Stimulated activated CD4-positive, alpha-beta T cell treated with anti-CD3 and anti-CD28 coated beads, Interleukin-4, amount 100 ng/mL, for 1 hour (primary cell): ENCODE data around the gene NMRK2.

Experiments
- DNase-seq: peaks from one replicate; pipeline ENCODE4 v3.0.0-alpha.2; 2020

The NMRK2 gene

DNA sequence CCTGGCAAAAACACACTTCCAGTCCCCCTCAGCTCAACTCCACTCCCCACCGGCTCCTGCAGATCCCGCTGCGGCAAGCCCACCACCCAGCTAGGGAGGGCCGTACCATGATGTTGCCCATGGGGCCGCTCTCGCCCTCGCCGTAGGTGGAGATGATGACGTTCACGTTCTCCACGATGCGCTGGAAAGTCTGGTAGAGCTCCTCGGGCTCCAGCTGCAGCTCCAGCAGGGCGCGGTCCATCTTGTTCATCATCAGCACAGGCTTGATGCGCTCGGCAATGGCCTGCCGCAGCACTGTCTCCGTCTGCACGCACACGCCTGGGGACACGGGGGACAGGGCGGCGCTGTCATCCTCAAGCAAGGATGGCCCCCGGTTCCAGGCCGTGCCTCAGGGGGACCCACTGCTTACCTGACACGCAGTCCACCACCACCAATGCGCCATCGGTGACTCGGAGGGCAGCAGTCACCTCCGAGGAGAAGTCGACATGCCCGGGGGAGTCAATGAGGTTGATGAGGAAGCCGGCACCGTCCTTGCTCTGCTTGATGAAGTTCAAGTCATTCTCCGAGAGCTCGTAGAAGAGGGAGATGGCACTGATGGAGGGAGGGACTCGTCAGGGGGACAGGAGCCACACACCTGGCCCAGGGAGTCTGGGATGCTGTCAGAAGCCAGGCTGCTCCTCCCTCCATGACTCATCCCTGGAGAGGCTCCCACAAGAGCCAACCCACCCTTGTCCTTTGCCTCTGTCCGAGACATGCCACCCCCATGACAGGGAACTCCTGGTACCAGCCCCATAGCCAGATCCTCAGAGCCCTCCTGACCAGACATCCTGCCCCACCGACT lies 50.1 kb downstream of the NMRK2 start:
- no peak for DNase-seq

DNA sequence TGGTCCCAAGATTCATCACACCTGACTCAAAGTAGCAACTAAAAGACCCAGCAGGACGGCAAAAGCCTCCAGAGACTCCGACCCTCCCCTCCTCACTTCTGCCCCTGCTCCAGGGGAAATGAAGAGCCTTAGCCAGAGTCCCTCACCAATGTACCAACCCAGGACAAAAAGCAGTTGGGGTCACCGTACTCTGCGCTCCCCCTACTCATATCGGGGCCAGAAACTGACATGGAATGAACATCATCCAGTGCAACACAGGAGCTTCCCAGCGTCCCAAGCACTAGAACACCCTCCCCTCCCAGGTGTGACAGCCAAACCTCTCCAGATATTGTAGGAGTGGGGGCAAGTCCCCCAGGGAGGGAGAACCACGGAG lies 50.7 kb downstream of the NMRK2 start:
- DNase-seq: no peak

DNA sequence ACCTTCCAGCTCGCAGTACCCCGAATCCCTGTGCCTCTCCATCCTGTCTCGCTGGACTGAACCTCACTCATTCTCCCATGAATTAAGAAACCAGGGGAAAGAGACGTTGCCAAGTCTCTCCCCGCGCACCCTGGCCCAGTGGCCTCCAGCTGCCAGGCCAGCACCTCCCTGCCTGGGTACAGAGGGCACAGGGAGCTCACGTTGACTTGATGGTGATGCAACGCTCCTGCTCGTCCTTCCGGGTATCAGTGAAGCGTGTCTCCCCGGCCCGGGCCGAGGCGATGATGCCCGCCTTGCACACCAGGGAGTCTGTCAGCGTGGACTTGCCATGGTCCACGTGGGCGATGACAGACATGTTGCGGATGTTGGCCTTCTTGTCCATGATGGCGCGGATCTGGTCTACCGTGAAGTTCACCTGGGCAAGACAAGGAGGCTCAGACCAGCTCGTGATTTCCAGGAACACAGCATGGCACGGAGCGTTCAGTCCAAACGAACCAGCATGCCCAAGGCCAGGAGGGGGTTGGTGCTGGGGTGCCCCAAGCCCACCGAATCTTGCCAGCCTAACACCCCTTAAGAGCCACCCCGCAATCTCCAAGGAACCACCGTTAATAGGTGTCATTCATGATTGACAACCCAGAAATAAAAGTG lies 51.2 kb downstream of the NMRK2 start:
- DNase-seq: no peak

DNA sequence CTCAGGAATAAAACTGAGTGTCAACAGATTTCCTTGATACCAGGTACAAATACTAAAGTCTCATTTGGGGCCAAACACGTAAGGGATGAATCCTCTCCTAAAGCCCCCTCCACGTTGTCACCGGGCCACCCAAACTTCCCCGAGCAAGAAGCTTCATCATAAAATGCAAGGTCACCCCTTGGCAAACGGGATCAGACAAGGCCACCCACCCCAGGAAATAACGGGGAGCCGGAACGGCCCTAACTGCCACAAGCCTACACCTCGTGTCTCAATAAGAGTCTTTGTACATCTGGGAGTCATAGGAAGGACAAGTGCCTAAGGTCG lies 51.7 kb downstream of the NMRK2 start:
- DNase-seq: no peak

DNA sequence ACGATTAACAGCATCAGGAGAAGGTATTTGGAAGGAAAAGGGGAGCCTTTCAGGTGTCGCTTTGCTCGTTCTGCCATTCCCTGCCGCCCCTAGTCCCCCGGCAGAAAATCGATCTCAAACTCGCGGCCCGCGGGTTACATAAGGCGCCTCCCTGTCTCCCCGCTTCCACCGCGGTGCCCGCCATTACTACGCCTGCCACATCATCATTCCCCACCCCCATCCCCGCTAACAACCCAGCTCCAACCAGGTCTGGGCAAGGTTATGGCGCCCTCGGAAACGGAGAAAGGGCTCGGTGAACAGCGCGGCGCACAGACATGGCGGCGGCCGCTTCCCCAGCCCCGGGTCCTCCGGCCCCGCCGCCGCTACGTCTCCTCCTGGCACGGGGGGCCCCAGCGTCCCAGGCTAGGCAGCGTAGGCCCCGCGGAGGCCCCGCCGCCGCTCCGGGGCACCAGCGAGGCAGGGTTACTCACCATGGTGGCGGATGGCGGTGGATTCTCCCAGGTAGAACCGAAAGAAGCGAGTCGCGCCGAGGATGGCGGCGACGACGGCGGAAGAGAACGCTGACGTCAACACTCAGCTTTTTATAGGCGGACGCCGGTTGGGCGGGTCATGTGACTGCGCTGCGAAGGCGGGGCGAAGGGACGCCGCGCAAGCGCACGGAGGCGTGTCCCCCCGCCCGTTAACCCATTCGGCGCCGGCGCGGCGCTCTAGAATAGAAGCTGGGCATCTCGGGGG lies 52.2 kb downstream of the NMRK2 start, which contains the start of gene EEF2:
TSS of gene EEF2 (minus strand) at position 556 of the 735 bp plus-strand sequence. CDS start at position 473, 83 bp downstream.
- peak; percentile 89 for DNase-seq

DNA sequence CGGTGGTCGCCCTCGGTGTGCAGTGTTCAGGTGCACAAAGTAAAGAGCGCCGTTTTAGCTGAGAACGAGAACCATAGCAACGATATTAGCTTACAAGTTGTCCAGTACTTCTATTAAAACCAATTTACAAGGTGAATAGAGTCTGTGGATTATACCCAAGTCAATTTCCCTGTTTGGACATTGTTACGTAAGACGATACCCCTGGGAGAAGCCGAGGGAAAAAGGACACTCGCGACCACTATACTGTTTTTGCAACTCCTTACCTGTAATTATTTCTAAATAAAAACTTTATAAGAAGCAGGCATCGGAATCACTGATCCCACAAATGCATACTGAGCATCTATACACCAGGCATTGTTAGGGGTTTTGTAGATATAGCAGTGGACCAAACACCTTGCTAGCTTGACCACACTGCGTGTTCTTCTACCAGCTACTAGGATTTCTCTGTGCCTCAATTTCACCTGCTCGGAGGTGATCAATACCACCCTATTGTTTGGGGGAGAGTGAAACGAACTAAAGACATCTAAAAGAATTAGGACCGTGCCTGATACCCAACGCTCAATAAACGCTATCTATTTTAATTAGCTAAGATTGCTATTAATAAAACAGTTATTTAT lies 52.9 kb downstream of the NMRK2 start:
- DNase-seq: no peak

DNA sequence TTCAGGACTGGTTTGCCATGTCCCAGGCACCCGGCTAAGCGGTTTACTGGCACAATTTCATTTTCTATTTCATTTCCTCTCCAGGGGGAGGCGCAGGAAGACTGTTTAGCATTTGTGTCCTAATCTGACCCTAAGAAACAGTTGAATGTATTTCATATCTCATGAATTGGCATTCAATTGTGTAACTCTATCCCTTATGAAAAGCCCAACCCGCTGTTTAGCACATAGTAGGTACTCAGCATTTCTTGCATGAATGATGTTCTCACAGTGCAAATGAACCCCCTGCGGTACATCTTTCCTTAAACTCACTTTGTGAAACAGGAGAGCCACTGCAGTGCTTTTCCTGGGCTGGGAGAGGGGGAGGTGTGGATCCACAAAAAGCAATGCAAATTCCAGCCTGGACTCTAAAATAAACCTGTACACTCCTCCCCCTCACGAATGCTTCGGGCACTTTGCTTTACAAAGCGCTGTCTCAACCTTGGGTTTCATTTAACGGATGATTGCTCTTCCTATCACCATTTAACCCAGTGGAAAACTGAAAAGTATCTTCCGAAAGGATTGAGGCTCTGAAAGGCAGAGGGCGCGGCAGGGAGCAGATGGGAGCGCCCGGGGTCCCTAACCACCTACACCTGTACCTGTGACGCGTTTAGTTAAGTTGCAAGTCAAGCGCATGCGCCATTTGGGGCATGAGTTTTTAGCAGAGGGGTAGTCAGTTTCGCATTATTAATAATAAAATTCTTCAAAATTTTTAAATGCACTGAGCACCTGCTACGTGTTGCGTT lies 53.6 kb downstream of the NMRK2 start:
- peak; percentile 52 for DNase-seq

DNA sequence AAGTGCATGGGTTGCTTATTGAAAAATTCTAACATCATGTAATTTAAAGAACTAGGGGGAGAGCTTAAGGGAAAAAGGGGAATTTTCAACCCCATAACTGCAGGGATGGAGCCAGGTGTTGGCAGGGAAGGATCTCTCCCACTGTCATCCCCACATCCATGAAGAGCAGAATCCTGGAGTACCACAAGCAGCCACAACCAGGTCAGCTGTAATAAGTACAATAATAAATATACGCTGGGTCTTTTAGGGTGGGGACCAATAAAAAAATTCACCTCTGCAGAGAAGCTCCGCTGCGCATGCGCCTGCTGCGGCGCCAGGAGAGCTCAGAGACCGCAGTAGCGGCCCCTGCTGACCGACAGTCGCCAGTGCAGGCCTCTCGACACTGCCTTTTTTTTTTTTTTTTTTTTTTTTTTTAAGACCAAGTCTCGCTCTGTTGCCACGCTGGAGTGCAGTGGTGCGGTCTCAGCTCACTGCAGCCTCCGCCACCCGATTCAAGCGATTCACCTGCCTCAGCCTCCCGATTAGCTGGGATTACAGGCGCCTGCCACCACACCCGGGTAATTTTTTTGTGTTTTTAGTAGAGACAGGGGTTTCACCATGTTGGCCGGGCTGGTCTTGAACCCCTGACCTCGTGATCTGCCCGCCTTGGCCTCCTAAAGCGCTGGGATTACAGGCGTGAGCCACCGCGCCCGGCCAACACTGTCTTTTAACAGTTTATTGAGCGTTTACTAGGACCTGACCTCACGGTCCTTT lies 54.9 kb downstream of the NMRK2 start:
- peak; percentile 90 for DNase-seq

DNA sequence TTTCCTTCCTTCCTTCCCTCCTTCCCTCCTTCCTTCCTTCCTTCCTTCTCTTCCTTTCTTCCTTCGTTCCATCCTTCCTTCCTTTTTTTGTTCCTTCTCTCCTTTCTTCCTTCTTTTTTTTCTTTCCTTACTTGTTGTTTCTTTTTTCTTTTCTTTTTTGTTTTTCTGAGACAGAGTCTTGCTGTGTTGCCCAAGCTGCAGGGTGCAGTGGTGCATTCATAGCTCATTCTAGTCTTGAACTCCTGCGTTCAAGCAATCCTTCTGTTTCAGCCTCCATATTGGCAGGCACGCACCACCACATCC lies 57.9 kb downstream of the NMRK2 start:
- no peak for DNase-seq
